HAP-1 (cell line): Measurements from ENCODE around the gene TYMP.
"Not testable (repeated sequence)": the region's sequence is repeated elsewhere in the genome, so short reads cannot be mapped to it uniquely, and the experiment has no call there.

Experiments used
- DNase-seq, 2 experiments: peaks; one replicate each; pipeline ENCODE4 v3.0.0-alpha.2; 2016 to 2020; ENCODE audit warnings: low spot score in 2 of 2
- H3K27me3 ChIP-seq: fragments of 250-450 bp; sonication (Bioruptor Pico); 2 replicates; pipeline ENCODE4 v1.5.1; 2020; ENCODE audit warnings: low read depth, mild to moderate bottlenecking, moderate library complexity
- H3K36me3 ChIP-seq: fragments of 250-450 bp; sonication (Bioruptor Pico); replicated peaks from 2 replicates; pipeline ENCODE4 v1.5.1; 2020; ENCODE audit warnings: mild to moderate bottlenecking
- H3K4me1 ChIP-seq: fragments of 250-450 bp; sonication (Bioruptor Pico); 2 replicates; pipeline ENCODE4 v1.5.1; 2020; ENCODE audit warnings: mild to moderate bottlenecking
- H3K4me3 ChIP-seq: fragments of 250-450 bp; sonication (Bioruptor Pico); 2 replicates; pipeline ENCODE4 v1.5.1; 2020; ENCODE audit warnings: mild to moderate bottlenecking, moderate library complexity
- H3K9me3 ChIP-seq: fragments of 250-450 bp; sonication (Bioruptor Pico); 2 replicates; pipeline ENCODE4 v1.5.1; 2020; ENCODE audit warnings: mild to moderate bottlenecking, moderate library complexity
- in situ Hi-C: fragments of 300-500 bp; cut with MboI; formaldehyde crosslinking; loops from 3 replicates; pipeline ENCODE4 v1.14.3; 2020; ENCODE audit warnings: low sequenced_read_pairs, inconsistent platforms, mixed read lengths

TYMP gene

DNA sequence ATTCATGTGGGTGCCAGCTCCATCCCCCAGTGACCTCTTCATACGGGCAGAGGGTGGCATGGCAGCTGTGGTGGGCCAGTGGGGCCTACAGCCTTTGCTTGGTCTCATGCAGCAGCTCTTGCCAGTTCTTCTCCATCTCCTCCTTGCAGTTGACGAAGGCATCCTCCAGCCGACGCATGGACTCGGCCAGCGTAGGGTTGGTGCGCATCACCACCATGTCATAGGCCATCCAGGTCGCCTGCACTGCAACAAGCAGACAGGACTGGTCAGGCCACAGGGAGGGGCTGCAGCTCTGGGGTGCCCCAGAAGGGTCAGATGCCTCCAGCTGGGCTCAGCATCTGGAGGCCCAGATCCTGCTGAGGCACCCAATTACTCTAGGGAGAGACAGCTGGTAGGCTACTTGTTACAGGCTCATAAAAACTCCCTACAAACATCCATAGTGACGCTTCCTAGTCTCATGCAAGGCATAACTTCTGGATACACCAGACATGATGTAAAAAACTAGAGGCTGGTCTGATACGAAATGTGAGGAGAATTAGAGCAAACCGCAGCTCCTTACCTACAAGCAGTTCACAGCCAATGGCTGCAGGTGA, 21.4 kb upstream of the TYMP start:
- no peaks in the 10 kb centered on the region; the same call in 1 of the 2 replicates for H3K9me3 ChIP-seq
- no peak overlapping the region for H3K4me3 ChIP-seq
- H3K4me1 ChIP-seq = peaks cover 8% of the 10 kb centered on the region
- no peaks in the 10 kb centered on the region for H3K36me3 ChIP-seq
- H3K27me3 ChIP-seq = no peaks in the 10 kb centered on the region
- in situ Hi-C loops = no loop called here
- DNase-seq = no peak

DNA sequence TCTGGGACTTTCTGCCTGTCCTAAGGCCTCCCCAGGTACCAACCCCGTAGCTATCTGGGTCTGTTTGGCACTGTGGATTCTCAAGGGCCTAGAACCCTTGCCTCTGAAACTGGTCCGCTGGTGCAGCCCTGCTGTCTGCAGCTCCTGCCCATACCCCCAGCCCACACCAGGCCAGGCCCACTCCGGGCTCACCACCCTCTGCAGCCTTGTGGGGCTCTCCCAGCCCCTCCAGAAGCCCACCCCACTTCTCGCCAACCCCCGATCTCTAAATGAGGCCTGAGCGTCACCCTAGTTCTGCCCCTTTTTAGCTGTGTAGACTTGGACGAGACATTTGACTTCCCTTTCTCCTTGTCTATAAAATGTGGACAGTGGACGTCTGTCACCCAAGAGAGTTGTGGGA, 20.6 kb upstream of the TYMP start:
- Histone ChIP-seq H3K4me1 (peaks cover 4% of the 10 kb centered on the region), H3K4me3 (no peak overlapping the region), H3K9me3 (no peaks in the 10 kb centered on the region; the same call in 1 of the 2 replicates), H3K36me3 (no peaks in the 10 kb centered on the region), H3K27me3 (no peaks in the 10 kb centered on the region)
- in situ Hi-C loops = no loop called here
- no peak for DNase-seq

DNA sequence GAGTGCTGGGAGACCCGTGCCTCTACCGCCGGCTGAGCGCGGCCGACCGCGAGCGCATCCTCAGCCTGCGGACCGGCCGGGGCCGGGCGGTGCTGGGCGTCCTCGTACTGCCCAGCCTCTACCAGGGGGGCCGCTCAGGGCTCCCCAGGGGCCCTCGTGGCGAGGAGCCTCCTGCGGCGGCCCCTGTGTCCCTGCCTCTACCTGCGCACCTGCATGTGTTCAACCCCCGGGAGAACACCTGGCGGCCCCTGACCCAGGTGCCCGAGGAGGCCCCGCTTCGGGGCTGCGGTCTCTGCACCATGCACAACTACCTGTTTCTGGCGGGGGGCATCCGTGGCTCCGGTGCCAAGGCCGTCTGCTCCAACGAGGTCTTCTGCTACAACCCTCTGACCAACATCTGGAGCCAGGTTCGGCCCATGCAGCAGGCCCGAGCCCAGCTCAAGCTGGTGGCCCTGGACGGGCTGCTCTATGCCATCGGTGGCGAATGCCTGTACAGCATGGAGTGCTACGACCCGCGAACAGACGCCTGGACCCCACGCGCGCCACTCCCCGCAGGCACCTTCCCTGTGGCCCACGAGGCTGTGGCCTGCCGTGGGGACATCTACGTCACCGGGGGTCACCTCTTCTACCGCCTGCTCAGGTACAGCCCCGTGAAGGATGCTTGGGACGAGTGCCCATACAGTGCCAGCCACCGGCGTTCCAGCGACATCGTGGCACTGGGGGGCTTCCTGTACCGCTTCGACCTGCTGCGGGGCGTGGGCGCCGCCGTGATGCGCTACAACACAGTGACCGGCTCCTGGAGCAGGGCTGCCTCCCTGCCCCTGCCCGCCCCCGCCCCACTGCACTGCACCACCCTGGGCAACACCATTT, 19.3 kb upstream of the TYMP start:
- no peaks in the 10 kb centered on the region for H3K27me3 ChIP-seq
- no peaks in the 10 kb centered on the region; the same call in 1 of the 2 replicates for H3K9me3 ChIP-seq
- no peak overlapping the region for H3K4me3 ChIP-seq
- H3K36me3 ChIP-seq = no peaks in the 10 kb centered on the region
- in situ Hi-C loops = no loop called here
- DNase-seq = no peak
- 0 out of 2 replicates have a peak, but pooled peaks cover 3% of the 10 kb centered on the region for H3K4me1 ChIP-seq

DNA sequence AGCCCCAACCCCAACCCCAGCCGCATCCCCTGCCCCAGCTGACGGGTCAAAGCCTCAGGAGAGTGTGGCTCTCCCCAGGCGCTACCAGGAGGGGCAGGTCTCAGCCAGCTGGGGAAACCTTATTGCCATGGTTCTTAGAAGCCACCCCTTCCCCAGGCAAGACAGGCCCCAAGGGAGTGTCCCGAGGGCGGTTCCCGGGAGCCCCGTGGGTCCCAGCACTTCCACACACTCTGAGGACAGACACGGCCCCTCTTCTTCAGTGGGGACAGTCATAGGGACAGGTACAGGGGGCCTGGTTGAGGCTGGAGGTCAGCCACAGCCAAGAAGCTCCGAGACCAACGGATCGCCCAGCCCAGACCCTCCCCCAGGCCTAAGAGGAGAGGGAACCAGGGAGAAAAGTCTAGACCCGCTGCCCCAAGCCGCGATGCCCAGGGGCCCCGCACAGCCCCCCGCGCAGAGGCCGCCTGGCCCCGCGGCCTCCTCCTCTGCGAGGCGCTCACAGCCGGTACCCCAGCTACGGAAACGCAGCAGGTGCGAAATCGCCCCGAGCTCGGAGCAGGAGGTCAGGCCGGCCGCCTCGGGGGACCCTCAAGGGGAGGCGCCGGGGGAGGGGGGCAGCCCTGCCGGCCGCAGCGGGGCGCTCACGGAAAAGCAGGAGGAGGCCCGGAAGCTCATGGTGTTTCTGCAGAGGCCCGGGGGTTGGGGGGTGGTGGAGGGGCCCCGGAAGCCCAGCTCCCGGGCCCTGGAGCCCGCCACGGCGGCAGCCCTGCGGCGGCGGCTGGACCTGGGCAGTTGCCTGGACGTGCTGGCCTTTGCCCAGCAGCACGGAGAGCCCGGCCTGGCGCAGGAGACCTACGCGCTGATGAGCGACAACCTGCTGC, 18.5 kb upstream of the TYMP start:
- in situ Hi-C loops = no loop called here
- no peaks in the 10 kb centered on the region for H3K36me3 ChIP-seq
- DNase-seq = no peak
- H3K27me3 ChIP-seq = no peaks in the 10 kb centered on the region
- no peaks in the 10 kb centered on the region; the same call in 1 of the 2 replicates for H3K9me3 ChIP-seq
- no peak overlapping the region for H3K4me3 ChIP-seq
- peaks cover 6% of the 10 kb centered on the region; the same call in 1 of the 2 replicates for H3K4me1 ChIP-seq

DNA sequence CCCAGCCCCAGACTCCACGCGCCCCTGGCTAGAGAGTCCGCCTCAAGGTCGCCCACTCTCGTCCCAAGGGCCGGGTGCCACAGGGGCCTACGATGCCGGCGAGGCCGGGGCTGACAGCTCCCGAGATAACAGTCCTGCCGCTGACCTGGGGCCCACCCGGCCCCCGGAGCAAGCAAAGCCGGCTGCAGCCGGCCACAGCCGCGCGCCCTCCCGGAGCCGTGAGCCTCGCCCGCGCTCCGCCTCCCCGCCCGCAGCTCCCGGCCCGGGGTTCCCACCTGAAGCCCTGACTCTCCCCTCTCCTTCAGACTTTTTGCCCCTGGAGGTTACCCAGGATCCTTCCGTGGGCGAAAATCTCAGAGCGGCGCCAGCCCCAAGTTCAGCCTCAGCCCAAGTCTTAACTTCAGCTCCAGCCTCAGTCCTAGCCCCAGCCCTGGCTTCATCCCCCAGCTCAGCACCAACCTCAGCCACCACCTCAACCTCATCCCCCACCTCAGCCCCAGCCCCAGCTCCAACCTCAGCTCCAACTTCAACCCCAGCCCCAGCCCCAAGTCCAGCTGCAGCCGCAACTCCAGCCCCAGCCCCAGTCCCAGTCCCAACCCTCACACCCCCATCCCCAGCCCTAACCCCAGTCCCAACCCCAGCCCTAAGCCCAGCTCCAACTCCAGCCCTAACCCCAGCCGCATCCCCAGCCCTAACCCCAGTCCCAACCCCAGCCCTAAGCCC, 17.6 kb upstream of the TYMP start:
- Histone ChIP-seq H3K4me1 (peaks cover 6% of the 10 kb centered on the region; the same call in 1 of the 2 replicates), H3K27me3 (no peaks in the 10 kb centered on the region), H3K9me3 (no peaks in the 10 kb centered on the region; the same call in 1 of the 2 replicates), H3K4me3 (no peak overlapping the region), H3K36me3 (no peaks in the 10 kb centered on the region)
- in situ Hi-C loops = no loop called here
- DNase-seq = no peak

DNA sequence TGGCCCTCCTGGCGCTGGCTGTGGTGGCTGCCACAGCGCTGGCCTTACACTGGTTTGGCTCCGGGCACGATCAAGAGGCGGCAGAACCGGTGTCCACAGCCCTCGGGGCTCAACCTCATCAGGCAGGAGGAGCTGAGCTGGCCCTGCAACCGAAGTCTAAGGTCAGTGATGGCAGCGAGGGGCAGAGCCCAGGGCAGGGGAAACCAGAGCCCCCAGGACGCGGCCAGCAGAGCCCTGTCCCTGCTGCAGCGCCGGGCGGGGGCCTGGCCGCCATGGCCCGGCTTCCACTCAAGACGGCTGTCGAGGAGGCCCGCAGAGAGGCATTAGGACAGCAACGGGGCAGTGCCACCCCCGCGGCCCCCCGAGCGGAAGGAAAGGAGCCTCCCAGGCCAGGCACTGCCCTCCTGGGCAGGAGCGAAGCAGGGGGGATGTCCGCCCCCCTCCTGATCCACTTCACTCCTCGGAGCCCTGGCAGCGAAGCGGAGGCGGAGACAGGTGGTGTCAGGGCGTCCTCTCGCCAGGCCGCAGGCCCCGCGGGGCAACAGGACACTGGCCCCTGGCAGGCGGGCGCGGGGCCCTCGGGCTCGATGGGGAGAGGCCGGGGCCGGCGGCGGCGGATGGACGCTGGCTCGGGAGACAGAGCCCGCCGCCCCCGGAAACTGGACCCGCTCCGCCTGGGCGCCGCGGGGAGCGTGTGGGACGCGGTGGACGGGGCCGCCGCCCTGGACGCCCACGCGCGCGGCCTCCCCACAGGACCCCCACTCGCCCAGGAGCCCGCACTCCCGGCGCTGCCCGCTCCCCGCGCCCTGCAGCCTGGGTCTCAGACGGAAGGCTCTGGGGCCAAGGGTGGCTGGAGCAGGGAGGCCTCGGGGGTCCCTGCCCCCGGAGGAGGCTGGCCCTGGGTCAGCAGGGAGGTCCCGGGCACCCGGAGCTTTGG, 16.8 kb upstream of the TYMP start:
- H3K4me3 ChIP-seq = no peak overlapping the region
- peaks cover 6% of the 10 kb centered on the region; the same call in 1 of the 2 replicates for H3K4me1 ChIP-seq
- no peaks in the 10 kb centered on the region for H3K36me3 ChIP-seq
- no peak for DNase-seq
- H3K27me3 ChIP-seq = no peaks in the 10 kb centered on the region
- in situ Hi-C loops = no loop called here
- no peaks in the 10 kb centered on the region; the same call in 1 of the 2 replicates for H3K9me3 ChIP-seq

DNA sequence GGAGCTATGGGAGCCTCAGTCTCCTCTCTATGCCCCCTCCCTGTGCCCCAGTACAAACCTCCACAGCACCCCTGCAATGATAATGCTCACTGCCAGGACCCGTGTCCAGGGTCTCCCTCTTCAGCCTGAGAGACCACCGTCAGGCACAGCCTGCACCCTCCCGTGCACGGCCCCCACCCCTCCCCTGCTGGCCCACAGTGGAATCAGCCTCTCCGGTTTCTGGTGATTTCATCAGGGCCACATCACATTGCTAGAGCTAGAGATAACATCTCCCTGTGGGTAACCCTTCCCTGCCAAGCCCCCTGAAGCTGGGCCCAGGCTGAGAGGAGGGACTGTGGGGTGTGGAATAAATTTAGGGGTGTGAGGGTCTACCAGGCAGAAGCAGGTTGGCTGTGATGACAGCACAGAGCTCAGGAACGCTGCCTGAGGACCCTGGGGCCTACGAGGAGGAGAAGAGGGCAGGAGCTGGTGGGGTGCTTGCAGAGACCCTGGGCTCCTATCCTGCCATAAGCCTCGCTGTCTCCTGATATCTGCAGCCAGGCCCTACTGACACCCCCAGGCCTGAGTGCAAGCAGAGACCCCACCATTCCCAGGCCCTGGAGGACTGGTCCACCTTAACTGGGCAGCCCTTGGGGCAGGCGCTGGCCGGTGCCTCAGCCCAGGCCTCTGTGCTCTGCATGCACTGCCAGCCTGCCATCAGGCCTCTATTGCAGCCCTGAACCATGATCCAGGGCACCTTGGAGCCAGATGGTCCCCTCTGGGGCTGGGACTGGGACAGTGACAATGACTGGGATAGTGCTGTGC, 15.9 kb upstream of the TYMP start, which contains the start of gene KLHDC7B:
TSS of gene KLHDC7B (plus strand) at position 378 of the 804 bp plus-strand sequence. CDS start at position 723, 345 bp downstream.
- Histone ChIP-seq H3K4me1 (peaks cover 6% of the 10 kb centered on the region; the same call in 1 of the 2 replicates), H3K4me3 (no peak within 1 kb of the TSS), H3K27me3 (no peaks in the 10 kb centered on the region), H3K36me3 (no peaks in the 10 kb centered on the region), H3K9me3 (no peaks in the 10 kb centered on the region)
- DNase-seq = no peak
- in situ Hi-C loops = no loop called here

DNA sequence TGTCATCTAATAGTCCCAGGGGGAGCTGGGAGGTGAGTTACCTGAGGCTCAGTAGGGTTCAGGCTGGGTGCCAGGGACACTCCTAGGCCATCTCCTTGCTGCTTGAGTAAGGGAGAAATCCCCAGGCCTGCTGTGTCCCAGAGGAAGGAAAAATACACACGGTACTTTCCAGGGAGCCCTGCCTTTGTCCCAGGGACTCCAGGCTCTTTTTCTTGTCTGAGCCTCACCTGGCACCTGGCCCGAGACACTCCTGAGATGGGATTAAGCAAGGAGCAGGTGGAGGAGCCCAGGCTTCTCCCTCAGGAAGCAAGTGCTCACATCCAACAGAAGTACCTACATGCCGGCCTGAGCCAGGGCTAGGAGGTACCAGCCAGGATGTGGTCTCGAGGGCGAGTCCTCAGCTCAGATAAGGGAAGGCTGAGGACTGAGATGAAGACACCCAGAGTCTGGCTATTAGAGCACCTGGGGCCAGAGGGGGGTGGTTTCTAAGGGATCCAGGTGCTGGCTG, 15.0 kb upstream of the TYMP start:
- H3K9me3 ChIP-seq = no peaks in the 10 kb centered on the region
- H3K36me3 ChIP-seq = no peaks in the 10 kb centered on the region
- no peak for DNase-seq
- H3K4me1 ChIP-seq = peaks cover 6% of the 10 kb centered on the region; the same call in 1 of the 2 replicates
- no peak overlapping the region for H3K4me3 ChIP-seq
- H3K27me3 ChIP-seq = no peaks in the 10 kb centered on the region
- in situ Hi-C loops = no loop called here

DNA sequence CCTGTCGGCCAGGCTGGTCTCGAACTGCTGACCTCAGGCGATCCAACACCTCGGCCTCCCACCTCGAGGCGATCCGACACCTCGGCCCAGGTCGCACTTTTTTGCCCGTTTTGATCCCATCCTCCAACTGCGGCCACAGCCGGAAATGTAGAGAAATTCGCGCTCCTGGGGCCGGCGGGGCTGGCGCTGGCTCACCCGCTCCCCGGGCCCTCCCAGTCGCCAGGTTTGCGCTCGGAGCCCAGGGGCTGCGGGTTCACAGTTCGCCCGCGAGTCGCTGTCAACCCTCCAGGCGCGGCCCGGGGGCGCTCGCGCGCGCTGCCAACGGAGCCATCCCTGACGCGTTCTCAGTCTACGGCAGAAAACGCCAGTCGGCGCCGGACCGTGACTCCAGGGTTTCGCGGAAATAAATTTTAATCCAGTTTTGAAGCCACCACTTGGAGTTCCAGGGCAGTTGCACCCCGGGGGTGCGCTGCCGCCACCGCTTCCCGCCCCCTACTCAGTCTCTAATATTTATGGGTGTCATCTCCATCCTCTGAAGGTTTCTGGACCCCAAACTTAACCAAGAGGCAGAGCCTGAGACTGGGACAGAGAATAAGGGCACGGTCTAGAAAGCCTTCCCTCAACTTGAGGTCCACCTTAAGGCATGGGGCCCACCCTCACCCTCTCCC, 14.4 kb upstream of the TYMP start:
- Histone ChIP-seq H3K27me3 (no peaks in the 10 kb centered on the region), H3K9me3 (no peaks in the 10 kb centered on the region), H3K36me3 (no peaks in the 10 kb centered on the region), H3K4me1 (peaks cover 6% of the 10 kb centered on the region; the same call in 1 of the 2 replicates), H3K4me3 (peak overlapping the region; percentile 22)
- DNase-seq = peak; percentile 76 to 91
- in situ Hi-C loops = no loop called here

DNA sequence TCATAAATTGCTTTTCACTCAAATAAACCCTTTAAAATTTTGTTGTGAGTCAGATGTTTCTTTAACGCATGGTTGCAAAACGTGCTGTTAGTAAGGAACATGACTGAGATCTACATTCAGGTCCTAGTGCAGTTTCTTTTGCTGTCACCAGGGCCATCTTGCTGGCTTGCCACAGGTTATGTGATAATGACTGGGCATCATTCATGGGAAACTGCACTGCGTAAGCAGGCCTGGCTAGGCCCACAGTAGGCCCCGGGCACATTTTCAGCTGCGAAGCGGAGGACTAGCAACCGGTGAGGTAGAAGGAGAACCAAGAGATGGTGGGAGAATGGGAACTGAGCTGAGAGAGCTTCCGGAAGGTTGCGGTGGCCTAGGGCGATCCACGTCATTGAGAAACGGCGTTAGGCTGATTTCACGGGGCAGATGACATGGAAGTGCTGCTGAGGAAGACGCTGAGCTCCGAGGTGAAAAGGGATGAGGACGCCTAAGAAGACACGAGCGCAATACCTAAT, 12.7 kb upstream of the TYMP start:
- no peaks in the 10 kb centered on the region for H3K9me3 ChIP-seq
- no peaks in the 10 kb centered on the region for H3K27me3 ChIP-seq
- no peaks in the 10 kb centered on the region for H3K36me3 ChIP-seq
- no peak for DNase-seq
- H3K4me1 ChIP-seq = peaks cover 6% of the 10 kb centered on the region; the same call in 1 of the 2 replicates
- H3K4me3 ChIP-seq = no peak overlapping the region
- in situ Hi-C loops = no loop called here

DNA sequence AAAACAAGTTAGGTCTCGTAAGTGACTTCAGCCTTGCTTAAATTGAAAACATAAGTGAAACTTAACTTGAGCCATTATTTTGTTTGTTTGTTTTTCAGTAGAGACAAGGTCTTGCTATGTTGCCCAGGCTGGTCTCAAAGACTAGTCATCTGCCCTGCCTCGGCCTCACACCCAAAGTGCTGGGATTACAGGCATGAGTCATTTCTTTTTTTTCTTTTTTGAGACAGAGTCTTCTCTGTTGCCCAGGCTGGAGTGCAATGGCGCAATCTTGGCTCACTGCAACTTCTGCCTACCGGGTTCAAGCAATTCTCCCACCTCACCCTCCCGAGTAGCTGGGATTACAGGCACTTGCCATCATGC, 11.8 kb upstream of the TYMP start:
- in situ Hi-C loops, DNase-seq, H3K36me3 ChIP-seq, H3K27me3 ChIP-seq, H3K4me1 ChIP-seq, H3K9me3 ChIP-seq, H3K4me3 ChIP-seq: not testable (repeated sequence)
